ENCODE measurements around the gene CASP10.

- TF ChIP-seq TAF1 (IDR thresholded peaks at IDR 0.05; ENCODE audit: borderline replicate concordance, low read depth, low read length): no peak
- TF ChIP-seq POLR2AphosphoS5 (IDR thresholded peaks at IDR 0.05; ENCODE audit: low read depth, low read length): no peak
These were observed 25.8 kb downstream of the CASP10 start for GRCh38 chr2:201208563-201209252.

Measured in GM12892 (cell line).